Measurements from ENCODE around the gene BMP8B.

DNA sequence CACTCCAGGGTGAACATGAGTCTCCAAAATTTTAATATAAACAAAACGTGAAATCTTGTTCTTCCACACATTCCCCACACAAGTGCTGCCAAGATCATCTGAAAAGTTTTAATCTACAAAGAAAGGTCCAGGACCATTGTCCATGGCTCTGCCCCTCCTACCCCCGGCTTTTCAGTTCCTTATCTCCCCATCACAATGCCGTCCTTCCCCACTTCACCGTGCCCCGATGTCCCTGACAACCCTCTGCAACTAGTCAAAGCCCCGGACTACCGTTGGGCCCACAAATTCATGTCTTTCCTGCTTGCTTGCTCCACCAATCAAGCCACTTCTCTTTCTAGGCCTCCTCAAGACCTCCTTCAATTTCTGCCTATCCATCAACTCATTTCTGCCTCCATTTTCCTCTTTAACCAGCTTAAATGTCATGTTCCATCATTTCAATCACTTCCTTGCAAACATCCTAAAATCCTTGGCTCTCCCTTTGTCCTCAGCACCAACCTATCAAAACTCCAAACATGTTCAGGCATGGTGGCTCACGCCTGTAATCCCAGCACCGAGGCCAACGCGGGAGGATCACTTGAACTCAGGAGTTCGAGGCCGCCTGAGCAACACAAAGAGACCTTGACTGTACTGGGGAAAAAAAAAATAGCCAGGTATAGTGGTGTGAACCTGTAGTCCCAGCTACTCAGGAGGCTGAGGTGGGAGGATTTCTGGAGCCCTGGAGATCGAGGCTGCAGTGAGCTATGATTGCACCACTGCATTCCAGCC, 14.0 kb upstream of the BMP8B start:
- TF ChIP-seq, protein P1, sequence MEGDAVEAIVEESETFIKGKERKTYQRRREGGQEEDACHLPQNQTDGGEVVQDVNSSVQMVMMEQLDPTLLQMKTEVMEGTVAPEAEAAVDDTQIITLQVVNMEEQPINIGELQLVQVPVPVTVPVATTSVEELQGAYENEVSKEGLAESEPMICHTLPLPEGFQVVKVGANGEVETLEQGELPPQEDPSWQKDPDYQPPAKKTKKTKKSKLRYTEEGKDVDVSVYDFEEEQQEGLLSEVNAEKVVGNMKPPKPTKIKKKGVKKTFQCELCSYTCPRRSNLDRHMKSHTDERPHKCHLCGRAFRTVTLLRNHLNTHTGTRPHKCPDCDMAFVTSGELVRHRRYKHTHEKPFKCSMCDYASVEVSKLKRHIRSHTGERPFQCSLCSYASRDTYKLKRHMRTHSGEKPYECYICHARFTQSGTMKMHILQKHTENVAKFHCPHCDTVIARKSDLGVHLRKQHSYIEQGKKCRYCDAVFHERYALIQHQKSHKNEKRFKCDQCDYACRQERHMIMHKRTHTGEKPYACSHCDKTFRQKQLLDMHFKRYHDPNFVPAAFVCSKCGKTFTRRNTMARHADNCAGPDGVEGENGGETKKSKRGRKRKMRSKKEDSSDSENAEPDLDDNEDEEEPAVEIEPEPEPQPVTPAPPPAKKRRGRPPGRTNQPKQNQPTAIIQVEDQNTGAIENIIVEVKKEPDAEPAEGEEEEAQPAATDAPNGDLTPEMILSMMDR (IDR thresholded peaks at IDR 0.05 in 4 of 5, conservative IDR thresholded peaks at IDR 0.05 in 1 of 5) = no peak
- TF ChIP-seq POLR2A (IDR thresholded peaks at IDR 0.05) = no peak

All from gastrocnemius medialis (tissue), 4 donors.